A549 (cell line): ENCODE data around the gene SLC16A13. TPM values are rescaled to one million over a fixed set of nuclear protein-coding genes. Genes with fewer than 3 reads are reported as not detected.
A peak's percentile ranks its signal among the peaks of the same experiment; 100 is the strongest.

Source experiments
- ATAC-seq, 2 experiments: fragments of 200-7000 bp in 1 of 2; fragments of >200 bp in 1 of 2; cut with Nextera tagmentation in 1 of 2; cut with Tn5 transposase in 1 of 2; 3 replicates each; pipeline versions ENCODE4 v1.8.0 to v1.9.1; 2018 to 2020; ENCODE audit warnings: mild to moderate bottlenecking in 1 of 2, moderate library complexity in 1 of 2
- CTCF ChIA-PET: fragments of 300-600 bp; sonication (Branson Sonifier 250); formaldehyde crosslinking; extraction: SDS; loops from one replicate; lab custom pipeline; 2021; ENCODE audit warnings: antibody characterized with exemption, inconsistent platforms; lab: Yijun Ruan, JAX
- POLR2A ChIA-PET: fragments of 350-600 bp; formaldehyde crosslinking; extraction: SDS; loops from one replicate; lab custom pipeline; 2021; ENCODE audit warnings: antibody characterized with exemption, inconsistent platforms; lab: Yijun Ruan, JAX
- DNase-seq, 2 experiments: peaks; one replicate each; pipeline versions ENCODE4 v3.0.0 to v3.0.0-alpha.2; 2011 to 2016; ENCODE audit warnings: low read depth in 1 of 2, low spot score in 1 of 2
- FAIRE-seq: peaks from 2 replicates; lab custom pipeline; 2011; peaks lifted over from hg19 to GRCh38; lab: Jason Lieb, UNC
- H3K27ac ChIP-seq, 2 experiments: fragments of >200 bp; sonication (Bioruptor Twin); formaldehyde crosslinking; 3 replicates each; pipeline ENCODE4 v1.5.1; 2016 to 2017
- H3K4me1 ChIP-seq: fragments of >200 bp; sonication (Bioruptor Twin); formaldehyde crosslinking; 3 replicates; pipeline ENCODE4 v1.6.1; 2016
- H3K4me2 ChIP-seq: fragments of >200 bp; sonication (Bioruptor Twin); formaldehyde crosslinking; 3 replicates; pipeline ENCODE4 v1.6.1; 2016
- H3K4me3 ChIP-seq: fragments of >200 bp; sonication (Bioruptor Twin); formaldehyde crosslinking; 3 replicates; pipeline ENCODE4 v1.5.1; 2016
- H3K9me3 ChIP-seq: fragments of >200 bp; sonication (Bioruptor Twin); formaldehyde crosslinking; 3 replicates; pipeline ENCODE4 v1.6.1; 2016
- BHLHE40 ChIP-seq: IDR thresholded peaks from 2 replicates; pipeline ENCODE4 v1.6.1; 2012; ENCODE audit warnings: low read depth, low read length, inconsistent platforms
- CBX2 ChIP-seq: fragments of 200-600 bp; sonication (generic); IDR thresholded peaks from 2 replicates; pipeline ENCODE4 v1.6.1; 2016; ENCODE audit warnings: low read depth, mild to moderate bottlenecking, borderline replicate concordance
- CBX8 ChIP-seq: fragments of 200-600 bp; sonication (generic); IDR thresholded peaks from 2 replicates; pipeline ENCODE4 v1.6.1; 2016
- FOSL2 ChIP-seq, 2 experiments: fragments of 450-650 bp in 1 of 2; fragments of >200 bp in 1 of 2; sonication (Bioruptor Twin) in 1 of 2; formaldehyde crosslinking; IDR thresholded peaks; 2 replicates each; pipeline versions ENCODE4 v1.5.0 to v1.6.1; 2016 to 2020; ENCODE audit warnings: mild to moderate bottlenecking in 1 of 2, moderate library complexity in 1 of 2
- KDM5A ChIP-seq: fragments of 200-600 bp; sonication (generic); IDR thresholded peaks from 2 replicates; pipeline ENCODE4 v1.6.1; 2016; ENCODE audit warnings: antibody characterized with exemption, mild to moderate bottlenecking
- MAFK ChIP-seq: fragments of 450-650 bp; IDR thresholded peaks from 2 replicates; pipeline ENCODE4 v1.6.1; 2014; ENCODE audit not compliant: partially characterized antibody
- MYC ChIP-seq: IDR thresholded peaks from 2 replicates; pipeline ENCODE4 v1.6.1; 2012; ENCODE audit warnings: mild to moderate bottlenecking, inconsistent platforms, low read length, improper control_type of control experiment, borderline replicate concordance
- NFE2L2 ChIP-seq: fragments of 150-350 bp; conservative IDR thresholded peaks from 2 replicates; pipeline ENCODE4 v1.6.1; 2014; ENCODE audit warnings: low read length
- NPAS2 ChIP-seq: fragments of 250-450 bp; sonication (Bioruptor Pico); IDR thresholded peaks from 2 replicates; pipeline ENCODE4 v1.8.0; 2022; ENCODE audit warnings: mild to moderate bottlenecking, moderate library complexity, borderline replicate concordance
- NR3C1 ChIP-seq: fragments of >200 bp; sonication (Bioruptor Twin); formaldehyde crosslinking; IDR thresholded peaks from 3 replicates; pipeline ENCODE4 v1.6.1; 2017
- PHF8 ChIP-seq: fragments of 200-600 bp; sonication (generic); IDR thresholded peaks from 2 replicates; pipeline ENCODE4 v1.6.1; 2016; ENCODE audit warnings: low read depth, mild to moderate bottlenecking, antibody characterized with exemption, moderate library complexity, borderline replicate concordance
- POLR2AphosphoS2 ChIP-seq: conservative IDR thresholded peaks from 2 replicates; pipeline ENCODE4 v1.6.1; 2012; ENCODE audit warnings: low read length, improper control_type of control experiment, inconsistent platforms
- RAD21 ChIP-seq, 2 experiments: fragments of >200 bp in 1 of 2; sonication (Bioruptor Twin) in 1 of 2; formaldehyde crosslinking in 1 of 2; IDR thresholded peaks in 1 of 2; conservative IDR thresholded peaks in 1 of 2; 2 replicates in 1 of 2; 3 replicates in 1 of 2; pipeline ENCODE4 v1.6.1; 2012 to 2018; ENCODE audit warnings: inconsistent platforms in 1 of 2
- SMC3 ChIP-seq: fragments of >200 bp; sonication (Bioruptor Twin); formaldehyde crosslinking; IDR thresholded peaks from 3 replicates; pipeline ENCODE4 v1.6.1; 2018; ENCODE audit warnings: inconsistent platforms
- ZC3H11A ChIP-seq: fragments of 450-650 bp; IDR thresholded peaks from 2 replicates; pipeline ENCODE4 v1.6.1; 2014; ENCODE audit warnings: antibody characterized with exemption, mild to moderate bottlenecking
- WGBS: methylation state at CpG from one replicate; pipeline ENCODE4 v1.1.6; 2017; ENCODE audit errors: missing lambda C conversion rate; 5-methylcytosine and 5-hydroxymethylcytosine counted together
- polyA plus RNA-seq, 4 experiments: library from polyadenylated mRNA; depleted of rRNA in 3 of 4; stranded (reverse); fragments of >200 nt; fragmentation: RNase III in 1 of 4; extraction: RNeasy Plus Mini Kit Qiagen cat#74134 plus additional on column Dnase treatment in 1 of 4; gene quantifications; 2 replicates in 3 of 4; 3 replicates in 1 of 4; pipeline ENCODE4 v1.2.3, GENCODE V29; 2011 to 2017
- TF ChIP-seq, protein P1 (sequence below): fragments of >200 bp; sonication (Bioruptor Twin); formaldehyde crosslinking; IDR thresholded peaks from 3 replicates; pipeline ENCODE4 v1.5.1; 2016
- TF ChIP-seq, protein P2 (sequence below): fragments of 200-600 bp; sonication (generic); IDR thresholded peaks from 2 replicates; pipeline ENCODE4 v1.6.1; 2016; ENCODE audit warnings: antibody characterized with exemption, mild to moderate bottlenecking, moderate library complexity

SLC16A13 gene
- polyA plus RNA-seq, 2 of the 4 experiments (the other 2 are of a cell fraction), result 8.0 to 10.9 TPM

DNA sequence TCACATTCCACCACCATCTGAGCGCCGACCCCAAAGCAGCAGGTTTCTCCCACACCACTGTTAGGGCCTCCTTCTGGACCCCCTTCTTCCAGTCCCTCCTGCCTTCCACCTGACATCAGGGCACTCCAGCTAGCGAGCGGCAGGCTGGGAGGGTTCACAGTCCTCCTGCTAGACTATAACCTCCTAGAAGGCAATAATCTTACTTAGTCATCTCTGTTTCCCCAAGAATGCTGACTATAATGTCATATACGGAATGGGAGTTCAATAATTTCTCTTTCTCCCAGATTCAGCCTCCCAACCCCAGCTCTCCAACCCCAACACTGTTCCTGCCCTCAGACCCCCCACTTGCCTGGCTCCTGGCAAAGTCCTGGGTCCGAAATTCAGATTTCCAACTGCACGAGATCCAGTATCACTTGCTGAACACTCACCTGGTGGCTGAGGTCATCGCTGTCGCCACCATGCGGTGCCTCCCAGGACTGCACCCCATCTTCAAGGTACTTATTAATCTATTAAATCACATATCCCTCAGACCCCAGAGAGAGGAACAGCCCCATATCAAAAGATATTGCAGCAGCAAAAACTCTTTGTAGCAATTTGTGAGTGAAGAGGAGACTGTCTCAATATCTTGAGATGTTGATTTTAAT is 34.4 kb upstream of the SLC16A13 start:
- DNase-seq (peak in 1 of 2 experiments; percentile 65), FAIRE-seq (no peak), ATAC-seq (peak in 1 of 2 experiments; percentile 49; a peak in 3 of 6 replicates)
- no peak overlapping the region for H3K4me2 ChIP-seq
- CTCF ChIA-PET, result interaction anchor here (0.8 to 15.6 kb wide), 10 partner anchors 11 to 335 kb away, joined by 3 to 293 read pairs (median 6); partner anchors contain the start of gene TEKT1
- WGBS, result 64% methylated on average over 10 of the region's 10 CpGs
- TF ChIP-seq BHLHE40, result no peak
- TF ChIP-seq CBX2, result no peak
- TF ChIP-seq, protein P1, sequence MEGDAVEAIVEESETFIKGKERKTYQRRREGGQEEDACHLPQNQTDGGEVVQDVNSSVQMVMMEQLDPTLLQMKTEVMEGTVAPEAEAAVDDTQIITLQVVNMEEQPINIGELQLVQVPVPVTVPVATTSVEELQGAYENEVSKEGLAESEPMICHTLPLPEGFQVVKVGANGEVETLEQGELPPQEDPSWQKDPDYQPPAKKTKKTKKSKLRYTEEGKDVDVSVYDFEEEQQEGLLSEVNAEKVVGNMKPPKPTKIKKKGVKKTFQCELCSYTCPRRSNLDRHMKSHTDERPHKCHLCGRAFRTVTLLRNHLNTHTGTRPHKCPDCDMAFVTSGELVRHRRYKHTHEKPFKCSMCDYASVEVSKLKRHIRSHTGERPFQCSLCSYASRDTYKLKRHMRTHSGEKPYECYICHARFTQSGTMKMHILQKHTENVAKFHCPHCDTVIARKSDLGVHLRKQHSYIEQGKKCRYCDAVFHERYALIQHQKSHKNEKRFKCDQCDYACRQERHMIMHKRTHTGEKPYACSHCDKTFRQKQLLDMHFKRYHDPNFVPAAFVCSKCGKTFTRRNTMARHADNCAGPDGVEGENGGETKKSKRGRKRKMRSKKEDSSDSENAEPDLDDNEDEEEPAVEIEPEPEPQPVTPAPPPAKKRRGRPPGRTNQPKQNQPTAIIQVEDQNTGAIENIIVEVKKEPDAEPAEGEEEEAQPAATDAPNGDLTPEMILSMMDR, result peak; percentile 67
- TF ChIP-seq SMC3, result peak; percentile 73
- no peak for TF ChIP-seq CBX8
- peak; percentile 50 to 51 for TF ChIP-seq RAD21 (conservative IDR thresholded peaks at IDR 0.05 in 1 of 2, IDR thresholded peaks at IDR 0.05 in 1 of 2)
- TF ChIP-seq, all 56 proteins: peak for 3
- no peak overlapping the region for H3K27ac ChIP-seq
- H3K4me1 ChIP-seq, result no peaks in the 10 kb centered on the region
- no peak overlapping the region for H3K4me3 ChIP-seq
- no peaks in the 10 kb centered on the region for H3K9me3 ChIP-seq
- POLR2A ChIA-PET, result no interaction called here

DNA sequence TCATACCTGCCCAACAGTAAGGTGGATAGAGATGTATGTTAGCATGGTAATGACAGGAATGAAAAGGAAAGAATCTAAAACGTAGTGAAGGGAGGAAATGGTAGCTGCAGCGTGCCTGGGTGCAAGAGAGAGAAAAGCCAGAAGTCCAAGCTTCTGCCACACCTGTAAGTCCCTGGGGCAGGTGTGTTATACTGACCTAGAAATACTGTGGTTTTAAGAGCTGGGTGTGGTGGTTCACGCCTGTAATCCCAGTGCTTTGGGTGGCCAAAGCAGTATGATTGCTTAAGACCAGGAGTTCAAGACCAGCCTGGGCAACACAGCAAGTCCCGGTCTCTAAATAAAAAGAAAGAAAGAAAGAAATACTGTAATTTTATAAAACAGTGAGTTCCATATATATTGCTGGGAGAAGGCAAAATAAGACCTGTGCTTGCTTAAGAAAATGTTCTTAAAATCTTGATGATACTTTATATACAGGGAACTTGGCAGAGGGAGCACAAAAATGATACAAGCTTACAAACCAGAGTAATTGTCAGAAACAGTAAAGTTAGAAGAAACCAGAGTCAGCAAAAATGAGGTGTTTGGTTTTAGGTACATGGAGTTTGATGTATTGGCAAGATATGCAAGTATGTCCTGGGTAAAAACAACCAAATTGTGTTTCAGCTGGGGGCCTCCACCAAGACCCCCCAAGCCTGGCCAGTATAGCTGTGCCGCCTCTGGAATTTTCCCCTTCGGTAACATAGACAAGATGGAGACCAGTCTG is 33.3 kb upstream of the SLC16A13 start:
- FAIRE-seq (peak; percentile 46), ATAC-seq (no peak), DNase-seq (no peak)
- 92% methylated on average over 6 of the region's 6 CpGs for WGBS
- Histone ChIP-seq H3K4me1 (no peaks in the 10 kb centered on the region), H3K9me3 (no peaks in the 10 kb centered on the region), H3K4me2 (no peak overlapping the region), H3K27ac (no peak overlapping the region), H3K4me3 (no peak overlapping the region)
- no peak for TF ChIP-seq KDM5A
- peak; percentile 69 for TF ChIP-seq MAFK
- ChIA-PET CTCF (interaction anchor here (0.6 to 15.6 kb wide), 18 partner anchors 8 to 575 kb away, joined by 3 to 293 read pairs (median 10); partner anchors contain the start of genes ALOX12 and TEKT1), POLR2A (no interaction called here)

DNA sequence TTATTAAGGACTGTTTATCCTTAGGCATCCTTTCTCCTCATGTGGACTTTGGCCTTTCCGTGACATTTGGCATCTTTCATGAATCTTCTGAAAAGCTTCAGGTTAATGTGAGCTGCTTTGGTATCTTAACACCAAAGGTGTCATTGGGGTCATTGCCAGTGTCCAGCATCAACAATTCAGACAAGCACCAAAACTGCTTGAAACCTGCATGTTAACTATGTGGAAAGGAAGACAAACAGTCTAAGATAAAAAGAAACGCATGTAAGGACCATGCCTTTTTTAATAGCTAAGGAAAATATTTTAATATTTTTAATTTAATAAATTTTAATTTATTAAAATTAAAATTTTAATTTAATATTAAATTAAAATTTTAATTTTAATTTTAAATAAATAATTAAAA is 32.1 kb upstream of the SLC16A13 start:
- ATAC-seq, result no peak
- Histone ChIP-seq H3K4me2 (no peak overlapping the region), H3K27ac (no peak overlapping the region), H3K4me1 (no peaks in the 10 kb centered on the region), H3K9me3 (no peaks in the 10 kb centered on the region), H3K4me3 (no peak overlapping the region)
- FAIRE-seq, result no peak
- TF ChIP-seq NPAS2, result no peak
- TF ChIP-seq NR3C1, result no peak
- no peak for TF ChIP-seq KDM5A
- no peak for TF ChIP-seq MYC
- TF ChIP-seq PHF8, result no peak
- no peak for TF ChIP-seq POLR2AphosphoS2
- no peak for TF ChIP-seq ZC3H11A
- TF ChIP-seq, protein P2, sequence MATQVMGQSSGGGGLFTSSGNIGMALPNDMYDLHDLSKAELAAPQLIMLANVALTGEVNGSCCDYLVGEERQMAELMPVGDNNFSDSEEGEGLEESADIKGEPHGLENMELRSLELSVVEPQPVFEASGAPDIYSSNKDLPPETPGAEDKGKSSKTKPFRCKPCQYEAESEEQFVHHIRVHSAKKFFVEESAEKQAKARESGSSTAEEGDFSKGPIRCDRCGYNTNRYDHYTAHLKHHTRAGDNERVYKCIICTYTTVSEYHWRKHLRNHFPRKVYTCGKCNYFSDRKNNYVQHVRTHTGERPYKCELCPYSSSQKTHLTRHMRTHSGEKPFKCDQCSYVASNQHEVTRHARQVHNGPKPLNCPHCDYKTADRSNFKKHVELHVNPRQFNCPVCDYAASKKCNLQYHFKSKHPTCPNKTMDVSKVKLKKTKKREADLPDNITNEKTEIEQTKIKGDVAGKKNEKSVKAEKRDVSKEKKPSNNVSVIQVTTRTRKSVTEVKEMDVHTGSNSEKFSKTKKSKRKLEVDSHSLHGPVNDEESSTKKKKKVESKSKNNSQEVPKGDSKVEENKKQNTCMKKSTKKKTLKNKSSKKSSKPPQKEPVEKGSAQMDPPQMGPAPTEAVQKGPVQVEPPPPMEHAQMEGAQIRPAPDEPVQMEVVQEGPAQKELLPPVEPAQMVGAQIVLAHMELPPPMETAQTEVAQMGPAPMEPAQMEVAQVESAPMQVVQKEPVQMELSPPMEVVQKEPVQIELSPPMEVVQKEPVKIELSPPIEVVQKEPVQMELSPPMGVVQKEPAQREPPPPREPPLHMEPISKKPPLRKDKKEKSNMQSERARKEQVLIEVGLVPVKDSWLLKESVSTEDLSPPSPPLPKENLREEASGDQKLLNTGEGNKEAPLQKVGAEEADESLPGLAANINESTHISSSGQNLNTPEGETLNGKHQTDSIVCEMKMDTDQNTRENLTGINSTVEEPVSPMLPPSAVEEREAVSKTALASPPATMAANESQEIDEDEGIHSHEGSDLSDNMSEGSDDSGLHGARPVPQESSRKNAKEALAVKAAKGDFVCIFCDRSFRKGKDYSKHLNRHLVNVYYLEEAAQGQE, result no peak
- TF ChIP-seq NFE2L2, result no peak
- no peak for TF ChIP-seq FOSL2 (IDR thresholded peaks at IDR 0.05)
- TF ChIP-seq FOSL2 (CRISPR knock-in tag; IDR thresholded peaks at IDR 0.05), result no peak
- 92% methylated on average over 2 of the region's 2 CpGs for WGBS
- ChIA-PET CTCF (interaction anchor here (0.8 to 15.6 kb wide), 43 partner anchors 10 to 1449 kb away, joined by 3 to 293 read pairs (median 7); partner anchors contain the start of genes ALOX12 and TEKT1), POLR2A (no interaction called here)
- DNase-seq, result no peak
